PC-9 (cell line): ENCODE data around the gene SAMD1. TPM values are rescaled to one million over a fixed set of nuclear protein-coding genes. Genes with fewer than 3 reads are reported as not detected.

ENCODE experiments used
- BruUV-seq: library from RNA; stranded (reverse); fragments of 400-500 nt; replicated peaks from 2 replicates; lab custom pipeline; 2021; lab: Mats Ljungman, UMichigan
- CTCF ChIA-PET: fragments of 300-600 bp; sonication (Branson Sonifier 250); formaldehyde crosslinking; loops from one replicate; lab custom pipeline; 2022; ENCODE audit warnings: antibody characterized with exemption; lab: Charles Lee
- POLR2A ChIA-PET: fragments of 300-600 bp; sonication (Branson Sonifier 250); formaldehyde crosslinking; loops from one replicate; lab custom pipeline; 2022; ENCODE audit warnings: antibody characterized with exemption; ENCODE audit not compliant: unreplicated experiment; lab: Charles Lee
- DNase-seq, 2 experiments: peaks; one replicate each; pipeline versions ENCODE4 v3.0.0 to v3.0.0-alpha.2; 2015 to 2022; ENCODE audit warnings: mixed read lengths in 1 of 2
- H2AFZ ChIP-seq: fragments of 200-600 bp; sonication (generic); 2 replicates; pipeline ENCODE4 v1.8.1; 2017; ENCODE audit warnings: antibody characterized with exemption
- H3F3A ChIP-seq: fragments of 200-600 bp; sonication (generic); 2 replicates; pipeline ENCODE4 v1.8.1; 2017; ENCODE audit warnings: antibody characterized with exemption, mild to moderate bottlenecking, low read depth; ENCODE audit not compliant: insufficient read depth
- H3K27ac ChIP-seq: fragments of 200-600 bp; sonication (generic); 2 replicates; pipeline ENCODE4 v1.6.1; 2016; ENCODE audit warnings: mixed run types
- H3K27me3 ChIP-seq: fragments of 200-600 bp; sonication (generic); 2 replicates; pipeline ENCODE4 v1.6.1; 2016; ENCODE audit warnings: low read depth, mixed run types; ENCODE audit not compliant: insufficient read depth
- H3K36me3 ChIP-seq: fragments of 200-600 bp; sonication (generic); 2 replicates; pipeline ENCODE4 v1.6.1; 2016; ENCODE audit warnings: low read depth, mixed run types
- H3K4me1 ChIP-seq: fragments of 200-600 bp; sonication (generic); replicated peaks from 2 replicates; pipeline ENCODE4 v1.6.1; 2016; ENCODE audit warnings: mixed run types; ENCODE audit not compliant: insufficient read depth
- H3K4me2 ChIP-seq: fragments of 200-600 bp; sonication (generic); 2 replicates; pipeline ENCODE4 v1.6.1; 2017; ENCODE audit warnings: mixed run types
- H3K4me3 ChIP-seq: fragments of 200-600 bp; sonication (generic); 2 replicates; pipeline ENCODE4 v1.6.1; 2016; ENCODE audit warnings: mixed run types
- H3K79me2 ChIP-seq: fragments of 200-600 bp; sonication (generic); 2 replicates; pipeline ENCODE4 v1.6.1; 2017; ENCODE audit warnings: low read depth, mixed run types
- H3K9me2 ChIP-seq: fragments of 200-600 bp; sonication (generic); 2 replicates; pipeline ENCODE4 v1.8.1; 2017; ENCODE audit warnings: mild to moderate bottlenecking; ENCODE audit not compliant: insufficient read depth
- H3K9me3 ChIP-seq: fragments of 200-600 bp; sonication (generic); 2 replicates; pipeline ENCODE4 v1.8.1; 2016; ENCODE audit warnings: low read depth; ENCODE audit not compliant: insufficient read depth
- H4K20me1 ChIP-seq: fragments of 200-600 bp; sonication (generic); 2 replicates; pipeline ENCODE4 v1.8.1; 2017; ENCODE audit not compliant: insufficient read depth
- EZH2 ChIP-seq: fragments of 200-600 bp; sonication (generic); IDR thresholded peaks from 2 replicates; pipeline ENCODE4 v1.8.0; 2017; ENCODE audit warnings: antibody characterized with exemption, low read depth
- intact Hi-C: fragments of 100-400 bp; cut with micrococcal nuclease; formaldehyde crosslinking; loops from one replicate; pipeline ENCODE4 v1.10.0; 2022; ENCODE audit not compliant: unreplicated experiment
- total RNA-seq: library from RNA; stranded (reverse); gene quantifications from 2 replicates; pipeline ENCODE4 v1.2.3, GENCODE V29; 2021
- TF ChIP-seq, protein P1 (sequence below): fragments of 200-600 bp; sonication (generic); conservative IDR thresholded peaks from 2 replicates; pipeline ENCODE4 v1.6.1; 2017; ENCODE audit warnings: mixed run types, antibody characterized with exemption, mild to moderate bottlenecking, moderate library complexity

The SAMD1 gene
- total RNA-seq, 1 experiment from 2014 or later: 50.3 TPM

DNA sequence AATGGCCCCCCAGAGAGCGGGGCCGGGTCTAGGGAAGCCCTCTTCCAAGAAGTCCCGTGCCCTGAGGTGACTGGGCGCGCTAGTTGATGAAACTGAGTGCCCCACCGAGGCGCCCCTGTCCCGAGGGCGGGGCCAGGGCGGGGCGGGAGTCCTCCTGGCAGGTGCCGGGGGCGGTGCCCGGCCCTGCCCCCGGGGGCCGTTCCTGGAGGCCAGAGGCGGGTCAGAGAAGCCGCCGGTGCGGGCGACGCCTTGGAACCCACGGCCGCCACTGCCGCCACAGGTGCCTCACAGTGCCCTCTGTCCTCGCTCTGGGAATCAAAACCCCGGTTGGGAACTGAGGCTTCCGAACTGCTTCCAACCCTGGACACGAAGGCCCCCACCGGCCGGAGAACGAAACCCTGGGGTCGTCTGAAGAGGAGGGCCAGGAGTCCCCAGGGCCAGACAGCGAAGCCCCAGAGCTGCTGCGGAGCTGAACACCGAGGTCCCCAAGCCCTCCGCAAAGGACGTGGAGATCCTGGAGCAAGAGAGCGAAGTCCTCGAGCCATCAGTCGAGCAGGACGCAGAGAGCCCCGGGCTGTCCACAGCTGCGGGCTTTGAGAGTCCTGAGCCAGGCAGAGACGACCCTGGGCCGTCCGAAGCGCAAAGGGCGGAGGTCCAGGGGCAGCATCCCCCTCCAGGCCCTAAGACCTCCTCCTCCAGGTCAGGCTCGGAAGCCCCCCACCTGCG, 17.9 kb downstream of the SAMD1 start, which contains the start of gene MISP3:
Gene MISP3, plus strand, starts transcription at position 252 of the 726 bp plus-strand sequence. CDS start 524 bp downstream, outside the sequence.
- Histone ChIP-seq H3K4me2 (peak within 1 kb of the TSS; percentile 100), H2AFZ (peak within 1 kb of the TSS; percentile 90), H3K4me1 (0 out of 2 replicates have a peak, but pooled peaks cover 10% of the 10 kb centered on the region), H3K9me3 (no peaks in the 10 kb centered on the region), H3K27ac (no peak within 1 kb of the TSS), H3K36me3 (no peaks in the 10 kb centered on the region), H3K9me2 (no peaks in the 10 kb centered on the region), H4K20me1 (no peaks in the 10 kb centered on the region), H3K79me2 (no peaks in the 10 kb centered on the region), H3F3A (peaks cover 29% of the 10 kb centered on the region), H3K27me3 (no peaks in the 10 kb centered on the region), H3K4me3 (peak within 1 kb of the TSS; percentile 72)
- BruUV-seq: no TSS peak
- intact Hi-C loops: loop anchor here (1.0 to 5.0 kb wide), 5 partner anchors 40 to 475 kb away; partner anchors contain the start of genes IL27RA and RFX1
- ChIA-PET CTCF (interaction anchor here (0.5 kb wide), 1 partner anchor 188 kb away, joined by 5 read pairs; no protein-coding TSS in a partner anchor), POLR2A (no interaction called here)
- no peak for TF ChIP-seq EZH2
- TF ChIP-seq, protein P1, sequence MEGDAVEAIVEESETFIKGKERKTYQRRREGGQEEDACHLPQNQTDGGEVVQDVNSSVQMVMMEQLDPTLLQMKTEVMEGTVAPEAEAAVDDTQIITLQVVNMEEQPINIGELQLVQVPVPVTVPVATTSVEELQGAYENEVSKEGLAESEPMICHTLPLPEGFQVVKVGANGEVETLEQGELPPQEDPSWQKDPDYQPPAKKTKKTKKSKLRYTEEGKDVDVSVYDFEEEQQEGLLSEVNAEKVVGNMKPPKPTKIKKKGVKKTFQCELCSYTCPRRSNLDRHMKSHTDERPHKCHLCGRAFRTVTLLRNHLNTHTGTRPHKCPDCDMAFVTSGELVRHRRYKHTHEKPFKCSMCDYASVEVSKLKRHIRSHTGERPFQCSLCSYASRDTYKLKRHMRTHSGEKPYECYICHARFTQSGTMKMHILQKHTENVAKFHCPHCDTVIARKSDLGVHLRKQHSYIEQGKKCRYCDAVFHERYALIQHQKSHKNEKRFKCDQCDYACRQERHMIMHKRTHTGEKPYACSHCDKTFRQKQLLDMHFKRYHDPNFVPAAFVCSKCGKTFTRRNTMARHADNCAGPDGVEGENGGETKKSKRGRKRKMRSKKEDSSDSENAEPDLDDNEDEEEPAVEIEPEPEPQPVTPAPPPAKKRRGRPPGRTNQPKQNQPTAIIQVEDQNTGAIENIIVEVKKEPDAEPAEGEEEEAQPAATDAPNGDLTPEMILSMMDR: peak; percentile 53
- DNase-seq: peak; percentile 48 to 81

DNA sequence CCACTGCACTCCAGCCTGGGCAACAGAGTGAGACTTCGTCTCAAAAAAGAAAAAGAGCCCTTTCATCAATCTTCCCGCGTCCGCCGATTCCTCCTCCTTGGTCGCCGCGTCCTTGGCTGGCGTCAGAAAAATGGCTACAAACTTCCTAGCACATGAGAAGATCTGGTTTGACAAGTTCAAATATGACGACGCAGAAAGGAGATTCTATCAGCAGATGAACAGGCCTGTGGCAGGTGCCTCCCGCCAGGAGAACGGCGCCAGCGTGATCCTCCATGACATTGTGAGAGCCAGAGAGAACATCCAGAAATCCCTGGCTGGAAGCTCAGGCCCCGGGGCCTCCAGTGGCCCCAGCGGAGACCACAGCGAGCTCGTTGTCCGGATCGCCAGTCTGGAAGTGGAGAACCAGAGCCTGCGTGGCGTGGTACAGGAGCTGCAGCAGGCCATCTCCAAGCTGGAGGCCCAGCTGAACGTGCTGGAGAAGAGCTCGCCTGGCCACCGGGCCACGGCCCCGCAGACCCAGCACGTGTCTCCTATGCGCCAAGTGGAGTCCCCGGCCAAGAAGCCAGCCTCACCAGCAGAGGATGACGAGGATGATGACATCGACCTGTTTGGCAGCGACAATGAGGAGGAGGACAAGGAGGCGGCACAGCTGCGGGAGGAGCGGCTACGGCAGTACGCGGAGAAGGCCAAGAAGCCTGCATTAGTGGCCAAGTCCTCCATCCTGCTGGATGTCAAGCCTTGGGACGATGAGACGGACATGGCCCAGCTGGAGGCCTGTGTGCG, 20.1 kb downstream of the SAMD1 start:
- no peaks in the 10 kb centered on the region for H3K9me3 ChIP-seq
- H4K20me1 ChIP-seq: no peaks in the 10 kb centered on the region
- no TSS peak for BruUV-seq
- POLR2A ChIA-PET: no interaction called here
- H3K4me2 ChIP-seq: no peak overlapping the region
- no peak overlapping the region for H3K4me3 ChIP-seq
- peaks cover 23% of the 10 kb centered on the region for H3F3A ChIP-seq
- TF ChIP-seq, protein P1: no peak
- no peak for TF ChIP-seq EZH2
- no peaks in the 10 kb centered on the region for H3K9me2 ChIP-seq
- no peaks in the 10 kb centered on the region for H3K36me3 ChIP-seq
- intact Hi-C loops: loop anchor here (5.0 kb wide), 2 partner anchors 38 to 473 kb away; partner anchors contain the start of gene IL27RA
- no peaks in the 10 kb centered on the region for H3K79me2 ChIP-seq
- H3K4me1 ChIP-seq: 0 out of 2 replicates have a peak, but pooled peaks cover 10% of the 10 kb centered on the region
- CTCF ChIA-PET: no interaction called here
- no peak overlapping the region for H3K27ac ChIP-seq
- H3K27me3 ChIP-seq: no peaks in the 10 kb centered on the region
- no peak overlapping the region for H2AFZ ChIP-seq
- no peak for DNase-seq

DNA sequence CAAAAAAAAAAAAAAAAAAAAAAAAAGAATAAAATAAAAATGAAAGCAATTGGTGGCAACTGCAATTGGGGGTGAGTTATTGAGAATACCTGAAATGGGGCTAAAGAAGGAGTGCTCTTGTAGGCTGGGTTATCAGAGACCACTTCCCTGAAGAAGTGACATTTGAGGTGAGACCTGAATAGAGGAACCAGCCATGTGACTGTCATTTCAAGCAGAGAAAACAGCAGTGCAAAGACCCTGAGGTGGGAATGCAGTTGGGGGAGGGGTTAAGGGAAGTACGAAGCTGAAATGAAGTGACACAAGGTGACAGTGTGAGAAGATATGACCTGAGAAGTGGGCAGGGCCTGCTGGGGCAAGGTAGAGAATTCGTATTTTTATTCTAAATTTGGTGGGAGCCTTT, 24.4 kb downstream of the SAMD1 start:
- POLR2A ChIA-PET: no interaction called here
- Histone ChIP-seq H3K9me2 (no peaks in the 10 kb centered on the region), H3K4me1 (peaks cover 19% of the 10 kb centered on the region), H3K27ac (no peak overlapping the region), H3K9me3 (no peaks in the 10 kb centered on the region), H3K4me2 (no peak overlapping the region), H3K27me3 (no peaks in the 10 kb centered on the region), H4K20me1 (no peaks in the 10 kb centered on the region), H2AFZ (no peak overlapping the region), H3K4me3 (no peak overlapping the region), H3F3A (peaks cover 14% of the 10 kb centered on the region; the same call in 1 of the 2 replicates), H3K36me3 (no peaks in the 10 kb centered on the region), H3K79me2 (no peaks in the 10 kb centered on the region)
- TF ChIP-seq, protein P1: no peak
- no peak for TF ChIP-seq EZH2
- intact Hi-C loops: no loop called here
- no peak for DNase-seq
- BruUV-seq: no TSS peak
- CTCF ChIA-PET: no interaction called here
